MM.1S (cell line): ENCODE data around the gene DNAH5.

ENCODE experiments used
- DNase-seq: peaks from one replicate; pipeline ENCODE4 v3.0.0-alpha.2; 2015
- H2AFZ ChIP-seq: fragments of 300-600 bp; sonication (generic); 2 replicates; pipeline ENCODE4 v1.6.0; 2016; ENCODE audit warnings: antibody characterized with exemption, low read length
- H3F3A ChIP-seq: fragments of 300-600 bp; sonication (generic); 2 replicates; pipeline ENCODE4 v1.6.1; 2016; ENCODE audit warnings: mild to moderate bottlenecking, antibody characterized with exemption, low read length, moderate library complexity, mixed read lengths; ENCODE audit not compliant: insufficient read depth
- H3K27ac ChIP-seq: fragments of 300-600 bp; sonication (generic); 2 replicates; pipeline ENCODE4 v1.5.1; 2016; ENCODE audit warnings: mild to moderate bottlenecking, low read length
- H3K27me3 ChIP-seq: fragments of 300-600 bp; sonication (generic); replicated peaks from 2 replicates; pipeline ENCODE4 v1.6.0; 2016; ENCODE audit warnings: low read length; ENCODE audit not compliant: insufficient read depth
- H3K36me3 ChIP-seq: fragments of 300-600 bp; sonication (generic); replicated peaks from 2 replicates; pipeline ENCODE4 v1.6.1; 2016; ENCODE audit warnings: mild to moderate bottlenecking, low read length, mixed read lengths; ENCODE audit not compliant: insufficient read depth
- H3K4me1 ChIP-seq: fragments of 300-600 bp; sonication (generic); 2 replicates; pipeline ENCODE4 v1.6.1; 2016; ENCODE audit warnings: low read length, mixed read lengths
- H3K4me2 ChIP-seq: fragments of 300-600 bp; sonication (generic); 2 replicates; pipeline ENCODE4 v1.6.0; 2016; ENCODE audit warnings: low read depth, low read length
- H3K4me3 ChIP-seq: fragments of 300-600 bp; sonication (generic); 2 replicates; pipeline ENCODE4 v1.5.1; 2016; ENCODE audit warnings: low read length, mixed read lengths
- H3K79me2 ChIP-seq: fragments of 300-600 bp; sonication (generic); 2 replicates; pipeline ENCODE4 v1.6.1; 2016; ENCODE audit warnings: mixed run types, low read length, mixed read lengths
- H3K9ac ChIP-seq: fragments of 300-600 bp; sonication (generic); 2 replicates; pipeline ENCODE4 v1.6.1; 2016; ENCODE audit warnings: low read length, mixed read lengths
- H3K9me2 ChIP-seq: fragments of 300-600 bp; sonication (generic); replicated peaks from 2 replicates; pipeline ENCODE4 v1.6.1; 2016; ENCODE audit warnings: mild to moderate bottlenecking, low read length, mixed read lengths; ENCODE audit not compliant: insufficient read depth
- H3K9me3 ChIP-seq: fragments of 300-600 bp; sonication (generic); replicated peaks from 2 replicates; pipeline ENCODE4 v1.6.1; 2016; ENCODE audit warnings: mild to moderate bottlenecking, low read length, mixed read lengths; ENCODE audit not compliant: insufficient read depth
- H4K20me1 ChIP-seq: fragments of 300-600 bp; sonication (generic); 2 replicates; pipeline ENCODE4 v1.6.1; 2016; ENCODE audit warnings: mild to moderate bottlenecking, low read length, moderate library complexity, mixed read lengths; ENCODE audit not compliant: insufficient read depth
- CTCF ChIP-seq: fragments of 300-600 bp; sonication (generic); IDR thresholded peaks from 2 replicates; pipeline ENCODE4 v1.5.1; 2016; ENCODE audit warnings: antibody characterized with exemption, low read length, mixed read lengths
- EZH2 ChIP-seq: fragments of 300-600 bp; sonication (generic); optimal IDR thresholded peaks from 2 replicates; pipeline ENCODE3; 2017; ENCODE audit warnings: low read depth, mild to moderate bottlenecking, antibody characterized with exemption, low read length, mixed read lengths
- EZH2phosphoT487 ChIP-seq: fragments of 300-600 bp; sonication (generic); IDR thresholded peaks from 2 replicates; pipeline ENCODE4 v1.6.1; 2018; ENCODE audit warnings: antibody characterized with exemption, low read length

The DNAH5 gene

GRCh38 chr5:13946111-13946510 lies 1.6 kb upstream of the DNAH5 start:
- TF ChIP-seq CTCF (no peak), EZH2 (no peak), EZH2phosphoT487 (no peak)
- Histone ChIP-seq H3K4me3 (no peak overlapping the region), H3K27ac (no peak overlapping the region), H3F3A (no peaks in the 10 kb centered on the region), H3K79me2 (no peaks in the 10 kb centered on the region), H3K9ac (no peak overlapping the region), H3K9me3 (no peaks in the 10 kb centered on the region), H3K4me2 (no peak overlapping the region), H3K36me3 (no peaks in the 10 kb centered on the region), H3K27me3 (no peaks in the 10 kb centered on the region), H2AFZ (no peak overlapping the region), H4K20me1 (no peaks in the 10 kb centered on the region), H3K9me2 (no peaks in the 10 kb centered on the region), H3K4me1 (no peaks in the 10 kb centered on the region)
- no peak for DNase-seq

GRCh38 chr5:13945271-13945670 lies 783 bp upstream of the DNAH5 start:
- Histone ChIP-seq H4K20me1 (no peaks in the 10 kb centered on the region), H3K36me3 (no peaks in the 10 kb centered on the region), H3K4me2 (no peak overlapping the region), H3K9me2 (no peaks in the 10 kb centered on the region), H3K9ac (no peak overlapping the region), H3K27me3 (no peaks in the 10 kb centered on the region), H3K4me3 (no peak overlapping the region), H3K9me3 (no peaks in the 10 kb centered on the region), H3K4me1 (no peaks in the 10 kb centered on the region), H3K27ac (no peak overlapping the region), H3F3A (no peaks in the 10 kb centered on the region), H3K79me2 (no peaks in the 10 kb centered on the region), H2AFZ (no peak overlapping the region)
- DNase-seq, result no peak
- TF ChIP-seq EZH2phosphoT487, result no peak
- no peak for TF ChIP-seq CTCF
- no peak for TF ChIP-seq EZH2

- no peaks in the 10 kb centered on the region for H4K20me1 ChIP-seq
- no peaks in the 10 kb centered on the region for H3K36me3 ChIP-seq
- H3K4me2 ChIP-seq, result no peak overlapping the region
- H3K27me3 ChIP-seq, result no peaks in the 10 kb centered on the region
- H3K79me2 ChIP-seq, result no peaks in the 10 kb centered on the region
- H3F3A ChIP-seq, result no peaks in the 10 kb centered on the region
- H3K9ac ChIP-seq, result no peak overlapping the region
- TF ChIP-seq EZH2phosphoT487, result no peak
- no peak for TF ChIP-seq EZH2
- TF ChIP-seq CTCF, result no peak
- H3K9me3 ChIP-seq, result no peaks in the 10 kb centered on the region
- no peaks in the 10 kb centered on the region for H3K4me1 ChIP-seq
- no peak overlapping the region for H3K4me3 ChIP-seq
- no peaks in the 10 kb centered on the region for H3K9me2 ChIP-seq
- DNase-seq, result no peak
- no peak overlapping the region for H2AFZ ChIP-seq
- no peak overlapping the region for H3K27ac ChIP-seq
Measured at GRCh38 chr5:13943676-13944075, 812 bp downstream of the DNAH5 start.
